Right atrium auricular region (tissue), 2 donors: ENCODE data around the gene CCDC91. TPM values are rescaled to one million over a fixed set of nuclear protein-coding genes. Genes with fewer than 3 reads are reported as not detected.

Experiments used
- DNase-seq: peaks from one replicate; pipeline ENCODE4 v3.0.0-alpha.2; 2019; ENCODE audit warnings: low spot score
- H3K27ac ChIP-seq, 2 donors: fragments of 200-600 bp; sonication (generic); 1 replicate in 1 of 2; 2 replicates in 1 of 2; pipeline ENCODE4 v1.5.1; 2016 to 2019
- H3K27me3 ChIP-seq, 2 donors: fragments of 200-600 bp; sonication (generic); one replicate each; pipeline versions ENCODE4 v1.5.1 to v1.6.0; 2017 to 2019
- H3K36me3 ChIP-seq: fragments of 200-600 bp; sonication (generic); one replicate; pipeline ENCODE4 v1.5.1; 2016
- H3K4me1 ChIP-seq, 2 donors: fragments of 200-600 bp; sonication (generic); one replicate each; pipeline versions ENCODE4 v1.5.1 to v1.6.0; 2017 to 2019
- H3K4me3 ChIP-seq, 2 donors: fragments of 200-600 bp; sonication (generic); 1 replicate in 1 of 2; 2 replicates in 1 of 2; pipeline ENCODE4 v1.5.1; 2017 to 2019; ENCODE audit warnings: mild to moderate bottlenecking in 1 of 2, moderate library complexity in 1 of 2
- H3K9me3 ChIP-seq, 2 donors: fragments of 200-600 bp; sonication (generic); one replicate each; pipeline ENCODE4 v1.5.1; 2019
- total RNA-seq, 2 donors: library from RNA; depleted of rRNA; stranded (reverse); fragments of >200 nt; gene quantifications; one replicate each; pipeline ENCODE4 v1.1.0, GENCODE V29; 2016
- TF ChIP-seq, protein P1 (sequence below), 2 donors: fragments of 200-600 bp; sonication (generic); IDR thresholded peaks; one replicate each; pipeline ENCODE4 v1.5.1; 2019; ENCODE audit warnings: antibody characterized with exemption in 2 of 2

CCDC91 gene
- total RNA-seq, 2 donors from 2014 or later, result 33.6 to 36.1 TPM

DNA sequence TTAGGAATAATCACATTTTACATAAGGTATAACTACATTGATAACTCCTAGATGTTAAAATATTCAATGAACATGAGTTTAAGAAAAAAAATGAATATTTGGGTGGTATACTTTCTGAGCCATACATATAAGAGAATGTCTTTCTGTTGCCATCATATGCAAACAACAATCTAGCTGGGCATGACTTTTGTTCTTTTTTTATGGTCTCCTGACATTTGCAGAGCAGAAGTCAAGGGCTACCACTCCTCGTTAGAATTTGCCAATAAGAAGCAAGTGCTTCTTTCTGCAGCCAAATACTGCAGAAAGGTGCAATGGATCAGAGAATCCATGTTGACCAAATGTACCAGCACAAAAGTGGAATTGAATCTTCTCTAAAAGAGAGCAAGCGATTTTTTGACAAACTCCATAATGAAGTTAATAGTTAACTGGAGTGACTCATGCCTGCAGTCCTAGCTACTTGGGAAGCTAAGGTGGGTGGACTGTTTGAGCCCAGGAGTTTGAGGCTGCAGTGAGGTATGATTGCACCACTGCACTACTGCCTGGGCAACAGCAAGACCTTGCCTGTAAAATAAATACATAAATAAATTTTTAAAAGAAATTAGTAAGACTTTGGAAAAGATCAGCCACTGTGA lies 25.5 kb upstream of the CCDC91 start:
- no peak for DNase-seq
- no peak overlapping the region for H3K27ac ChIP-seq
- H3K4me3 ChIP-seq, result no peak overlapping the region

DNA sequence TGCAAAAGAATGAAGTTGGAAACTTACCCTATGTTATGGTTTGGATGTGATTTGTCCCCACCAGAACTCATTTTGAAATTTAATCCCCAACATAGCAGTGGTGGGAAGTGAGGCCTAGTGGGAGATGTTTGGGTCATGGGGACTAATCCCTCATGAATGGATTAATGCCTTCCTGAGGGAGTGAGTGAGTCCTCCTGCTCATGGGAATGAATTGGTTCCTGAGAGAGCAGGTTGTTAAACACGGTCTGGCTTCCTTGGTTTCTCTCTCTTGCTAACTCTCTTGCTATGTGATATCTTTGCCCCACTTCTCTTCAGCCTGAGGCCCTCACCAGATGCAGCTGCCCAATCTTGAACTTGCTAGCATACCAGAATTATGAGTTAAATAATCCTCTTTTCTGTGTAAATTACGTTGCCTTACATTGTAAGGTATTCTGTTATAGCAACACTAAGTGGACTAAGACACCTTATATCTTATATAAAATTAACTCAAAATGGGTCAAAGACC lies 22.2 kb upstream of the CCDC91 start:
- Histone ChIP-seq H3K36me3 (no peaks in the 10 kb centered on the region), H3K4me3 (no peak overlapping the region), H3K4me1 (no peaks in the 10 kb centered on the region), H3K9me3 (no peaks in the 10 kb centered on the region), H3K27ac (no peak overlapping the region), H3K27me3 (no peaks in the 10 kb centered on the region)
- TF ChIP-seq, protein P1, sequence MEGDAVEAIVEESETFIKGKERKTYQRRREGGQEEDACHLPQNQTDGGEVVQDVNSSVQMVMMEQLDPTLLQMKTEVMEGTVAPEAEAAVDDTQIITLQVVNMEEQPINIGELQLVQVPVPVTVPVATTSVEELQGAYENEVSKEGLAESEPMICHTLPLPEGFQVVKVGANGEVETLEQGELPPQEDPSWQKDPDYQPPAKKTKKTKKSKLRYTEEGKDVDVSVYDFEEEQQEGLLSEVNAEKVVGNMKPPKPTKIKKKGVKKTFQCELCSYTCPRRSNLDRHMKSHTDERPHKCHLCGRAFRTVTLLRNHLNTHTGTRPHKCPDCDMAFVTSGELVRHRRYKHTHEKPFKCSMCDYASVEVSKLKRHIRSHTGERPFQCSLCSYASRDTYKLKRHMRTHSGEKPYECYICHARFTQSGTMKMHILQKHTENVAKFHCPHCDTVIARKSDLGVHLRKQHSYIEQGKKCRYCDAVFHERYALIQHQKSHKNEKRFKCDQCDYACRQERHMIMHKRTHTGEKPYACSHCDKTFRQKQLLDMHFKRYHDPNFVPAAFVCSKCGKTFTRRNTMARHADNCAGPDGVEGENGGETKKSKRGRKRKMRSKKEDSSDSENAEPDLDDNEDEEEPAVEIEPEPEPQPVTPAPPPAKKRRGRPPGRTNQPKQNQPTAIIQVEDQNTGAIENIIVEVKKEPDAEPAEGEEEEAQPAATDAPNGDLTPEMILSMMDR (IDR thresholded peaks at IDR 0.05), result no peak
- no peak for DNase-seq

More for the DNA sequence above, 25.5 kb upstream of the CCDC91 start:
- TF ChIP-seq, protein P1 (IDR thresholded peaks at IDR 0.05), result no peak
- Histone ChIP-seq H3K36me3 (no peaks in the 10 kb centered on the region), H3K27me3 (no peaks in the 10 kb centered on the region), H3K4me1 (no peaks in the 10 kb centered on the region), H3K9me3 (no peaks in the 10 kb centered on the region)

DNA sequence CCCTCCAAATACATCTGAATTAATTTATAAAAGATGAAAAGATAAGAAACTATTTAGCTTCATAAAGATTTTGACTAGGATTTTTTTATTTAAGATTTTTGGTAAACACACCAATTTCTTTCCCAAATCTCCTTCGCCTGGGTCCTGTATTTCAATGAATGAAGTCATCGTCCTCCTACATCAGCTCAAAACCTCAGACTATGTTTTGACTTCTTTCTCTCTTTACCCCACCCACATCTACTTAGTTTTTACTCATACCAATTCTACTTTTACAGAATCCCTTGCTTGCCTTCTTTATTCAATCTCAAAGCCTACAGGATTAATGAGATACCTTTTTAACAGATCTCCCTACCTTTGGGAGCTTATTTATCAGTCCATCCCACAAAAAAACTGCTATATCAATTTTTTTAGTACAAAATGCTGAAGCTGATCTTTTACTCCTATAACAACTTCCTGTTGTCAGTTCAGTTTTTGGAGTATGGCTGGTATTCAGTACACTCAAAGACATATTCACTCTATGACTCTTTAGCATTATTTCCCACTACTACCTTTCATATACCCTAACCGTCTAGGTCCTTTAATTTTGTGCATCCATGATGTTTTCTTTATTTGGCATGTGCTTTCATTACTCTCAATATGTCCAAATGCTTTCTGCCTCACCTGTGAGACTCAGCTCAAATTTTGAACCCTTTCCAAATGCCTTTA lies 18.7 kb upstream of the CCDC91 start:
- DNase-seq, result no peak
- H3K4me1 ChIP-seq, result no peaks in the 10 kb centered on the region
- H3K27me3 ChIP-seq, result no peaks in the 10 kb centered on the region
- no peaks in the 10 kb centered on the region for H3K36me3 ChIP-seq
- no peaks in the 10 kb centered on the region for H3K9me3 ChIP-seq
- H3K4me3 ChIP-seq, result no peak overlapping the region
- H3K27ac ChIP-seq, result no peak overlapping the region
- TF ChIP-seq, protein P1 (IDR thresholded peaks at IDR 0.05), result no peak

DNA sequence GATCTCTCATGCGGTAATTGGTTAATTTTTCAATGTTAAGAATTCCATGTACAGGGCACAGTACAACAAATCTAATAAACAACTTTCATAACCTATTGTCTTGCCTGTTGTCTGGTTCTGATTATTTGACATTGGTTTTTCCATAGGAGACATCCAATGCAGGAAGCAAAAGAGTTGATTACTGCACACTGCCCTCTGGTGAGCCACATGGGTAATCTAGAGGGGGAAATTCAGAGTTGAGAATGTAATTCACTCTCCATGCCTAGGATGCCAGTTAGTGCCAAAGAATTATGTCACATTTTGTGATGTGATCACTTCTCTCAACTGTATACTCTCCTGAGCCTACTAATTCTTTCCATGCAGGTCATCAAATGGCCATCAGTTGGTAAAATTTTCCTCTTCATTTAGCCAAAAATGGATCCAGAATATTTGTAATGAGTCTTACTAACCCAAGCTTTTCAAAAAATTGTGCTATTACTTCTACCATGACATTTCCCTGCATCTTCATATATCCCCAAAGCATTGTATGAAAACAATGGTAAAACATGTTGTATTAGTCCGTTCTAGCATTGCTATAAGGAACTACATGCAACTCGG lies 17.7 kb upstream of the CCDC91 start:
- H3K4me3 ChIP-seq, result no peak overlapping the region
- TF ChIP-seq, protein P1 (IDR thresholded peaks at IDR 0.05), result peak in 1 of 2 donors; percentile 53
- no peaks in the 10 kb centered on the region for H3K9me3 ChIP-seq
- H3K36me3 ChIP-seq, result no peaks in the 10 kb centered on the region
- no peak overlapping the region for H3K27ac ChIP-seq
- H3K4me1 ChIP-seq, result no peaks in the 10 kb centered on the region
- no peak for DNase-seq
- H3K27me3 ChIP-seq, result no peaks in the 10 kb centered on the region

DNA sequence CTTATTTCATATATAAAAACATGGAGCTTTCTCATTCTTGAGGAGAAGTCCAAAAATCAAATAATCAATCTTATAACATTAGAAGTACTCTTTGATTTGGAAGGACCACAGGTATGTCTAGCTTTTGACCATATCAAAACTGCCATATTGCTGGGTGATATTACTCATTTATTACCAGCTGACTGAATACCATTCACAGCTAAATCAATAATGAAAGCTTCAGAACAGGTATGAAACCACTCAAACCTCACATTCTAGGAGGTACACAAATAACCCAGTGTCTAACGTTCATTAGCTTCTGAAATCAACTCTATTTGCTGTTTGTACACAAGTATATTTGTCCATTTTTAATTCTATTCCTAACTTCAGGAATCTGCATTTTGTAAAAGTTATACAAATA lies 16.8 kb upstream of the CCDC91 start:
- no peak overlapping the region for H3K4me3 ChIP-seq
- TF ChIP-seq, protein P1 (IDR thresholded peaks at IDR 0.05), result no peak
- H3K4me1 ChIP-seq, result no peaks in the 10 kb centered on the region

More for the DNA sequence above, 16.8 kb upstream of the CCDC91 start:
- Histone ChIP-seq H3K27me3 (no peaks in the 10 kb centered on the region), H3K27ac (no peak overlapping the region), H3K9me3 (no peaks in the 10 kb centered on the region), H3K36me3 (no peaks in the 10 kb centered on the region)
- no peak for DNase-seq
